Regular cardiac myocyte (primary cell): ENCODE measurements around the gene FPGT. TPM values are rescaled to one million over a fixed set of nuclear protein-coding genes. Genes with fewer than 3 reads are reported as not detected.

Experiments
- total RNA-seq: library from RNA; depleted of rRNA; stranded (reverse); fragments of >200 nt; gene quantifications from 2 replicates; pipeline ENCODE4 v1.2.3, GENCODE V29; 2014

FPGT gene
- 17.3 and 23.4 TPM in 2 replicates for total RNA-seq

GRCh38 chr1:74197657-74198552 is at the start of gene FPGT, which contains the start of gene LRRIQ3:
FPGT (plus strand) TSS chr1:74198242; CDS start chr1:74198279, 37 bp downstream.
LRRIQ3 (minus strand) TSS chr1:74198176; CDS start chr1:74183684, 14,492 bp downstream.

GRCh38 chr1:74235153-74235552 is 37.1 kb downstream of the FPGT start, which contains the start of gene TNNI3K:
TNNI3K (plus strand) TSS chr1:74235387; CDS start chr1:74235452, 65 bp downstream.

Other genes with a start within 250 kb of the FPGT start
- gene LRRIQ3, start 66 bp upstream of the FPGT start, total RNA-seq = 0.38 and 1.4 TPM in 2 replicates
- gene TNNI3K, start 37.1 kb downstream of the FPGT start, total RNA-seq = 0.28 TPM in 1 of 2 replicates, not detected in the other